ENCODE measurements around the gene NAT14.

NAT14 gene

GRCh38 chr19:55449469-55449868 is 35.5 kb upstream of the NAT14 start:
- TF ChIP-seq CTCF (conservative IDR thresholded peaks at IDR 0.05): no peak
- TF ChIP-seq ZFX (IDR thresholded peaks at IDR 0.05): no peak
- no peak overlapping the region for H3K27ac ChIP-seq

- TF ChIP-seq CTCF (conservative IDR thresholded peaks at IDR 0.05): no peak
- no peak for TF ChIP-seq ZFX (IDR thresholded peaks at IDR 0.05)
- no peak overlapping the region for H3K27ac ChIP-seq
These were observed 33.6 kb upstream of the NAT14 start for GRCh38 chr19:55451163-55451964.

- no peak overlapping the region for H3K27ac ChIP-seq
- TF ChIP-seq ZFX (IDR thresholded peaks at IDR 0.05) (no peak), CTCF (conservative IDR thresholded peaks at IDR 0.05) (no peak)
These were observed 32.8 kb upstream of the NAT14 start for GRCh38 chr19:55451965-55452748.

GRCh38 chr19:55452749-55453346 is 32.1 kb upstream of the NAT14 start:
- TF ChIP-seq ZFX (IDR thresholded peaks at IDR 0.05) (no peak), CTCF (conservative IDR thresholded peaks at IDR 0.05) (no peak)
- no peak overlapping the region for H3K27ac ChIP-seq

GRCh38 chr19:55453511-55454260 is 31.3 kb upstream of the NAT14 start:
- no peak overlapping the region for H3K27ac ChIP-seq

GRCh38 chr19:55454787-55455243 is 30.2 kb upstream of the NAT14 start:
- peak; percentile 81 for TF ChIP-seq CTCF (conservative IDR thresholded peaks at IDR 0.05)
- TF ChIP-seq ZFX (IDR thresholded peaks at IDR 0.05): no peak

More at GRCh38 chr19:55453511-55454260, 31.3 kb upstream of the NAT14 start:
- TF ChIP-seq ZFX (IDR thresholded peaks at IDR 0.05) (no peak), CTCF (conservative IDR thresholded peaks at IDR 0.05) (no peak)

More at GRCh38 chr19:55454787-55455243, 30.2 kb upstream of the NAT14 start:
- H3K27ac ChIP-seq: no peak overlapping the region
